H1 (cell line): ENCODE measurements around the gene SMAD6. TPM values are rescaled to one million over a fixed set of nuclear protein-coding genes. Genes with fewer than 3 reads are reported as not detected.
A peak's percentile ranks its signal among the peaks of the same experiment; 100 is the strongest.

Experiments
- CTCF ChIA-PET: fragments of 300-600 bp; sonication (Branson Sonifier 250); formaldehyde crosslinking; loops from one replicate; lab custom pipeline; 2021; ENCODE audit not compliant: partially characterized antibody; lab: Charles Lee
- POLR2A ChIA-PET: fragments of 300-600 bp; sonication (Branson Sonifier 250); formaldehyde crosslinking; loops from one replicate; lab custom pipeline; 2021; ENCODE audit warnings: inconsistent platforms; ENCODE audit not compliant: partially characterized antibody; lab: Charles Lee
- DNase-seq, 2 experiments: peaks; one replicate each; pipeline versions ENCODE4 v3.0.0 to v3.0.0-alpha.2; 2010 to 2022; ENCODE audit warnings: low spot score in 2 of 2, low read depth in 1 of 2, mixed read lengths in 1 of 2
- FAIRE-seq: peaks from 2 replicates; lab custom pipeline; 2011; peaks lifted over from hg19 to GRCh38; lab: Jason Lieb, UNC
- H2AFZ ChIP-seq: 2 replicates; pipeline ENCODE4 v1.8.1; 2012; ENCODE audit warnings: low read length, inconsistent platforms
- H2AK5ac ChIP-seq: 2 replicates; pipeline ENCODE4 v1.6.1; 2013; ENCODE audit warnings: low read depth, low read length
- H2BK120ac ChIP-seq: replicated peaks from 2 replicates; pipeline ENCODE3; 2013; ENCODE audit warnings: low read depth, low read length, inconsistent platforms
- H2BK12ac ChIP-seq: 2 replicates; pipeline ENCODE4 v1.6.1; 2013; ENCODE audit warnings: low read depth, low read length
- H2BK15ac ChIP-seq: 2 replicates; pipeline ENCODE4 v1.6.1; 2013; ENCODE audit warnings: low read length
- H2BK20ac ChIP-seq: 2 replicates; pipeline ENCODE4 v1.6.1; 2013; ENCODE audit warnings: low read length
- H2BK5ac ChIP-seq: 2 replicates; pipeline ENCODE4 v1.6.1; 2013; ENCODE audit warnings: low read depth, low read length
- H3K14ac ChIP-seq: 2 replicates; pipeline ENCODE4 v1.6.1; 2013; ENCODE audit warnings: inconsistent platforms; ENCODE audit not compliant: insufficient read length
- H3K18ac ChIP-seq: 2 replicates; pipeline ENCODE4 v1.6.1; 2013; ENCODE audit warnings: low read length; ENCODE audit errors: extremely low read depth
- H3K23ac ChIP-seq: 2 replicates; pipeline ENCODE4 v1.6.1; 2013; ENCODE audit warnings: inconsistent platforms; ENCODE audit not compliant: insufficient read length
- H3K23me2 ChIP-seq: 2 replicates; pipeline ENCODE4 v1.6.1; 2013; ENCODE audit warnings: low read depth, low read length
- H3K27ac ChIP-seq: 2 replicates; pipeline ENCODE4 v1.6.1; 2011; ENCODE audit warnings: low read depth, low read length, inconsistent platforms
- H3K27me3 ChIP-seq, 4 experiments: replicated peaks in 1 of 4; 1 replicate in 1 of 4; 2 replicates in 3 of 4; pipeline versions ENCODE4 v1.6.1 to v1.8.1; 2011 to 2013; ENCODE audit warnings: low read length in 3 of 4, mild to moderate bottlenecking in 3 of 4, inconsistent platforms in 2 of 4, mixed read lengths in 2 of 4, moderate library complexity in 1 of 4; ENCODE audit not compliant: control insufficient read depth in 3 of 4, insufficient read depth in 3 of 4; ENCODE audit errors: extremely low read depth in 1 of 4
- H3K36me3 ChIP-seq, 4 experiments: 2 replicates each; pipeline versions ENCODE4 v1.6.1 to v1.8.1; 2011 to 2013; ENCODE audit warnings: mild to moderate bottlenecking in 4 of 4, low read length in 3 of 4, moderate library complexity in 2 of 4, control low read depth in 1 of 4, inconsistent platforms in 1 of 4; ENCODE audit not compliant: insufficient read depth in 4 of 4, control insufficient read depth in 2 of 4
- H3K4ac ChIP-seq: replicated peaks from 2 replicates; pipeline ENCODE3; 2013; ENCODE audit warnings: low read length, low read depth, mixed read lengths, inconsistent platforms; ENCODE audit not compliant: insufficient read length
- H3K4me1 ChIP-seq, 4 experiments: replicated peaks in 1 of 4; 1 replicate in 1 of 4; 2 replicates in 3 of 4; pipeline versions ENCODE4 v1.6.1 to v1.8.1; 2011 to 2013; ENCODE audit warnings: low read length in 3 of 4, inconsistent platforms in 2 of 4, mixed read lengths in 1 of 4; ENCODE audit not compliant: insufficient read depth in 4 of 4, control insufficient read depth in 3 of 4
- H3K4me2 ChIP-seq, 2 experiments: 2 replicates each; pipeline versions ENCODE4 v1.6.1 to v1.8.1; 2011 to 2013; ENCODE audit warnings: low read depth in 2 of 2, low read length in 2 of 2, control low read depth in 1 of 2, inconsistent platforms in 1 of 2, mild to moderate bottlenecking in 1 of 2; ENCODE audit not compliant: insufficient read depth in 1 of 2
- H3K4me3 ChIP-seq, 4 experiments: fragments of 200-600, 300-600 bp in 1 of 4; sonication (generic), shearing (Covaris generic), sonication (Bioruptor Twin) in 1 of 4; 2 replicates each; pipeline versions ENCODE4 v1.5.1 to v1.8.1; 2011 to 2016; ENCODE audit warnings: low read length in 4 of 4, low read depth in 3 of 4, control low read depth in 2 of 4, inconsistent platforms in 2 of 4, mild to moderate bottlenecking in 2 of 4, mixed read lengths in 1 of 4, moderate library complexity in 1 of 4; ENCODE audit not compliant: insufficient read depth in 2 of 4; ENCODE audit errors: extremely low read depth in 1 of 4
- H3K56ac ChIP-seq: replicated peaks from 2 replicates; pipeline ENCODE3; 2013; ENCODE audit warnings: low read depth, mild to moderate bottlenecking, mixed read lengths, low read length, inconsistent platforms; ENCODE audit not compliant: insufficient read length
- H3K79me1 ChIP-seq: 2 replicates; pipeline ENCODE4 v1.6.1; 2013; ENCODE audit warnings: low read depth, low read length, control low read depth
- H3K79me2 ChIP-seq, 2 experiments: 2 replicates each; pipeline versions ENCODE4 v1.6.1 to v1.8.1; 2012 to 2013; ENCODE audit warnings: low read length in 2 of 2, mild to moderate bottlenecking in 2 of 2, inconsistent platforms in 1 of 2; ENCODE audit not compliant: insufficient read depth in 2 of 2, control insufficient read depth in 1 of 2
- H3K9ac ChIP-seq, 4 experiments: replicated peaks in 1 of 4; 1 replicate in 1 of 4; 2 replicates in 3 of 4; pipeline versions ENCODE4 v1.6.1 to v1.8.1; 2011 to 2013; ENCODE audit warnings: low read depth in 3 of 4, low read length in 3 of 4, control low read depth in 2 of 4, mild to moderate bottlenecking in 2 of 4, moderate library complexity in 2 of 4, inconsistent platforms in 1 of 4; ENCODE audit errors: extremely low read depth in 1 of 4
- H3K9me3 ChIP-seq, 2 experiments: 2 replicates each; pipeline versions ENCODE4 v1.6.1 to v1.8.1; 2012 to 2013; ENCODE audit warnings: mild to moderate bottlenecking in 2 of 2, moderate library complexity in 2 of 2, control low read depth in 1 of 2, inconsistent platforms in 1 of 2, low read depth in 1 of 2, low read length in 1 of 2, mixed read lengths in 1 of 2; ENCODE audit not compliant: insufficient read depth in 2 of 2
- H4K20me1 ChIP-seq, 2 experiments: replicated peaks in 1 of 2; 2 replicates each; pipeline versions ENCODE3 to v1.8.1; 2011 to 2013; ENCODE audit warnings: inconsistent platforms in 2 of 2, low read length in 2 of 2, mild to moderate bottlenecking in 1 of 2; ENCODE audit not compliant: insufficient read depth in 2 of 2, control insufficient read depth in 1 of 2
- H4K5ac ChIP-seq: 2 replicates; pipeline ENCODE4 v1.6.1; 2013; ENCODE audit warnings: low read length, low read depth, mixed read lengths, inconsistent platforms; ENCODE audit not compliant: insufficient read length
- H4K8ac ChIP-seq: 2 replicates; pipeline ENCODE4 v1.8.0; 2013; ENCODE audit warnings: mild to moderate bottlenecking, moderate library complexity, low read length, inconsistent platforms; ENCODE audit not compliant: insufficient read depth; ENCODE audit errors: extremely low read depth
- H4K91ac ChIP-seq: replicated peaks from 2 replicates; pipeline ENCODE3; 2013; ENCODE audit warnings: low read length, mixed read lengths, inconsistent platforms; ENCODE audit not compliant: insufficient read length
- ASH2L ChIP-seq: fragments of 200-600, 300-600 bp; sonication (generic); IDR thresholded peaks from one replicate; pipeline ENCODE4 v1.7.1; 2017; ENCODE audit warnings: low read length
- ATF2 ChIP-seq: IDR thresholded peaks from 2 replicates; pipeline ENCODE4 v1.6.1; 2012; ENCODE audit warnings: low read length, inconsistent platforms
- BACH1 ChIP-seq: IDR thresholded peaks from 2 replicates; pipeline ENCODE4 v1.6.1; 2012; ENCODE audit warnings: low read length, improper control_type of control experiment
- CHD1 ChIP-seq: IDR thresholded peaks from 2 replicates; pipeline ENCODE4 v1.6.1; 2012; ENCODE audit warnings: low read depth, low read length, improper control_type of control experiment
- KDM5A ChIP-seq: fragments of 200-600 bp; IDR thresholded peaks from 2 replicates; pipeline ENCODE4 v1.7.1; 2012; ENCODE audit warnings: mild to moderate bottlenecking, low read length, inconsistent platforms, mixed read lengths
- MAFK ChIP-seq: IDR thresholded peaks from 2 replicates; pipeline ENCODE4 v1.6.1; 2012; ENCODE audit warnings: low read depth, mild to moderate bottlenecking, improper control_type of control experiment, low read length
- RBBP5 ChIP-seq: IDR thresholded peaks from 2 replicates; pipeline ENCODE4 v1.7.1; 2012; ENCODE audit warnings: low read depth, mild to moderate bottlenecking, inconsistent platforms, low read length, moderate library complexity, borderline replicate concordance
- RNF2 ChIP-seq: fragments of 200-900, 300-1000 bp; sonication (generic); IDR thresholded peaks from 2 replicates; pipeline ENCODE4 v1.7.1; 2016; ENCODE audit warnings: borderline replicate concordance, low read depth, mild to moderate bottlenecking, antibody characterized with exemption, low read length; ENCODE audit not compliant: poor library complexity, severe bottlenecking; ENCODE audit errors: missing control alignments
- SIN3A ChIP-seq, 2 experiments: IDR thresholded peaks in 1 of 2; conservative IDR thresholded peaks in 1 of 2; 2 replicates each; pipeline ENCODE4 v1.6.1; 2011 to 2012; ENCODE audit warnings: low read length in 2 of 2, improper control_type of control experiment in 1 of 2, low read depth in 1 of 2, mild to moderate bottlenecking in 1 of 2
- SRF ChIP-seq: IDR thresholded peaks from 2 replicates; pipeline ENCODE4 v1.6.1; 2011; ENCODE audit warnings: mild to moderate bottlenecking, low read depth, low read length, moderate library complexity
- WGBS, 2 experiments: shearing (Covaris generic) in 1 of 2; methylation state at CpG; one replicate each; pipeline versions ENCODE4 v1.1.6 to v1.1.7; 2013 to 2015; ENCODE audit warnings: low lambda C conversion rate in 2 of 2, mixed read lengths in 2 of 2, inconsistent platforms in 1 of 2, low coverage in 1 of 2, missing lambda C conversion rate in 1 of 2; ENCODE audit not compliant: insufficient replicate concordance in 2 of 2, insufficient coverage in 1 of 2, insufficient read length in 1 of 2; ENCODE audit errors: extremely low coverage in 1 of 2, missing lambda C conversion rate in 1 of 2; 5-methylcytosine and 5-hydroxymethylcytosine counted together
- polyA plus RNA-seq, 7 experiments: library from polyadenylated mRNA; depleted of rRNA in 3 of 7; stranded (reverse) in 5 of 7; unstranded in 2 of 7; fragments of >200 nt in 5 of 7; fragments of 200-250 nt in 2 of 7; gene quantifications; 1 replicate in 5 of 7; 2 replicates in 1 of 7; 4 replicates in 1 of 7; pipeline versions ENCODE4 v1.2.1 to v1.2.3, GENCODE V29; 2011 to 2013; ENCODE audit warnings: missing spikeins in 2 of 7, mixed read lengths in 2 of 7
- total RNA-seq: library from RNA; stranded (reverse); fragmentation: NEBNext Ultra II Directional; extraction: Animal tissue kit (Norgen Biotek cat#: 25700); gene quantifications from 2 replicates; pipeline ENCODE4 v1.2.1, GENCODE V29; 2021

SMAD6 gene
- total and polyA plus RNA-seq, 2 of the 8 experiments (the other 6 are each of a cell fraction or from before 2014, with no cell fraction given): 1.8 to 7.0 TPM

- 0 out of 2 replicates have a peak overlapping the region, but pooled peaks have one; percentile 13 for H2AK5ac ChIP-seq
- TF ChIP-seq RBBP5 (no peak), ASH2L (no peak), RNF2 (no peak), KDM5A (no peak), SIN3A (conservative IDR thresholded peaks at IDR 0.05 in 1 of 2, IDR thresholded peaks at IDR 0.05 in 1 of 2; ENCODE audit: low read depth in 1 of 2, low read length in 2 of 2) (no peak), SRF (no peak), MAFK (no peak), BACH1 (no peak), CHD1 (no peak), ATF2 (no peak)
Observed at GRCh38 chr15:66658044-66658443, 44.0 kb upstream of the SMAD6 start.

More at GRCh38 chr15:66658044-66658443, 44.0 kb upstream of the SMAD6 start:
- 0 out of 2 replicates have a peak overlapping the region, but pooled peaks have one; percentile 61 for H2BK15ac ChIP-seq
- CTCF ChIA-PET: interaction anchor here (1.1 to 1.8 kb wide), 3 partner anchors 40 to 194 kb away, joined by 3 to 6 read pairs (median 4); no protein-coding TSS in a partner anchor
- H3K27me3 ChIP-seq: peaks cover 0 to 2% (median 0%) of the 10 kb centered on the region in 4 experiments; a peak in 1 of 7 replicates
- H3K27ac ChIP-seq: peak overlapping the region; percentile 23; the same call in 1 of the 2 replicates
- H3K9me3 ChIP-seq: no peaks in the 10 kb centered on the region
- H3K4me2 ChIP-seq: peak overlapping the region; percentile 7 to 35; a peak in 1 of 4 replicates
- H3K4me3 ChIP-seq: no peak overlapping the region
- DNase-seq (no peak), FAIRE-seq (no peak)
- no peaks in the 10 kb centered on the region for H3K79me2 ChIP-seq
- H4K5ac ChIP-seq: no peak overlapping the region
- H3K4me1 ChIP-seq: peaks cover 16 to 38% (median 26%) of the 10 kb centered on the region in 4 experiments
- H3K23ac ChIP-seq: no peak overlapping the region
- no peak overlapping the region for H3K18ac ChIP-seq
- peak overlapping the region; percentile 7 for H2BK120ac ChIP-seq
- H3K4ac ChIP-seq: no peak overlapping the region
- H4K20me1 ChIP-seq: no peaks in the 10 kb centered on the region
- no peaks in the 10 kb centered on the region for H3K79me1 ChIP-seq
- H4K8ac ChIP-seq: no peak overlapping the region
- H3K56ac ChIP-seq: no peak overlapping the region
- WGBS, 2 experiments: 80% methylated on average over 5 of the region's 5 CpGs; no CpG with 5 or more reads in 1 of the 2 experiments
- H3K36me3 ChIP-seq: no peaks in the 10 kb centered on the region
- POLR2A ChIA-PET: interaction anchor here (1.2 kb wide), 1 partner anchor 12 kb away, joined by 3 read pairs; no protein-coding TSS in a partner anchor
- H4K91ac ChIP-seq: no peak overlapping the region
- peak overlapping the region; percentile 80; the same call in 1 of the 2 replicates for H2BK20ac ChIP-seq
- peaks cover 8% of the 10 kb centered on the region; the same call in 1 of the 2 replicates for H3K23me2 ChIP-seq
- peak overlapping the region; percentile 68; the same call in 1 of the 2 replicates for H2BK5ac ChIP-seq
- peak overlapping the region in 1 of 4 experiments; percentile 2; a peak in 1 of 7 replicates for H3K9ac ChIP-seq
- no peak overlapping the region for H3K14ac ChIP-seq
- H2BK12ac ChIP-seq: peak overlapping the region; percentile 93; the same call in 1 of the 2 replicates
- no peak overlapping the region for H2AFZ ChIP-seq
